Loucy (cell line): Measurements from ENCODE around the gene PELI2.

ENCODE experiments used
- EZH2phosphoT487 ChIP-seq: fragments of 200-600 bp; IDR thresholded peaks from 2 replicates; pipeline ENCODE4 v1.6.1; 2018; ENCODE audit warnings: antibody characterized with exemption, mild to moderate bottlenecking, moderate library complexity, borderline replicate concordance
- TF ChIP-seq, protein P1 (sequence below): fragments of 200-600 bp; sonication (generic); conservative IDR thresholded peaks from 2 replicates; pipeline ENCODE4 v1.5.1; 2014; ENCODE audit warnings: mild to moderate bottlenecking, antibody characterized with exemption, low read length

DNA sequence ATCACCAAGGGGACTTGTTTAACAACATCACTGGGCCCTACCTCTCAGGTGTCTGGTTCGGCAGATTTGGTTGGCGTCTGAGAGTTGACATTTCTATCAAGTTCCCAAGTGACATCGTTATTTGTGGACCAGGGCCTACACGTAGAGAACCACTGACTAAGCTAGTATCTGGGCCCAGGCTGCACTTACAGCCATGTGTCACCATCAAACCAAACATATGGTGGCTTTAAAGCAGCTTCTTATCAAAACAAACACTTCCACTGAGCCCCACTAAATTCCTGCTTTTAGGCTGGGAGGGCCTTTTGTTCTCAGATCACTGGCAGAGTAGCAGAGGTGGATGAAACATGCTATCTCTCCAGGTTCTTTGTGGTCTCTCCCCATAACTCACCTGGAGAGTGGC is 220.5 kb downstream of the PELI2 start:
- TF ChIP-seq, protein P1, sequence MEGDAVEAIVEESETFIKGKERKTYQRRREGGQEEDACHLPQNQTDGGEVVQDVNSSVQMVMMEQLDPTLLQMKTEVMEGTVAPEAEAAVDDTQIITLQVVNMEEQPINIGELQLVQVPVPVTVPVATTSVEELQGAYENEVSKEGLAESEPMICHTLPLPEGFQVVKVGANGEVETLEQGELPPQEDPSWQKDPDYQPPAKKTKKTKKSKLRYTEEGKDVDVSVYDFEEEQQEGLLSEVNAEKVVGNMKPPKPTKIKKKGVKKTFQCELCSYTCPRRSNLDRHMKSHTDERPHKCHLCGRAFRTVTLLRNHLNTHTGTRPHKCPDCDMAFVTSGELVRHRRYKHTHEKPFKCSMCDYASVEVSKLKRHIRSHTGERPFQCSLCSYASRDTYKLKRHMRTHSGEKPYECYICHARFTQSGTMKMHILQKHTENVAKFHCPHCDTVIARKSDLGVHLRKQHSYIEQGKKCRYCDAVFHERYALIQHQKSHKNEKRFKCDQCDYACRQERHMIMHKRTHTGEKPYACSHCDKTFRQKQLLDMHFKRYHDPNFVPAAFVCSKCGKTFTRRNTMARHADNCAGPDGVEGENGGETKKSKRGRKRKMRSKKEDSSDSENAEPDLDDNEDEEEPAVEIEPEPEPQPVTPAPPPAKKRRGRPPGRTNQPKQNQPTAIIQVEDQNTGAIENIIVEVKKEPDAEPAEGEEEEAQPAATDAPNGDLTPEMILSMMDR = no peak
- no peak for TF ChIP-seq EZH2phosphoT487
